Uterus (tissue), 4 donors: Measurements from ENCODE around the gene RPL15. TPM values are rescaled to one million over a fixed set of nuclear protein-coding genes. Genes with fewer than 3 reads are reported as not detected.
"Not testable (repeated sequence)": the region's sequence is repeated elsewhere in the genome, so short reads cannot be mapped to it uniquely, and the experiment has no call there.

ENCODE experiments used
- DNase-seq, 2 donors: peaks; one replicate each; pipeline ENCODE4 v3.0.0-alpha.2; 2019 to 2020
- H3K27ac ChIP-seq, 2 donors: fragments of 200-600 bp; sonication (generic); 1 replicate in 1 of 2; 2 replicates in 1 of 2; pipeline ENCODE4 v1.5.1; 2016 to 2018
- H3K27me3 ChIP-seq, 2 donors: fragments of 200-600 bp; sonication (generic); one replicate each; pipeline ENCODE4 v1.5.1; 2018 to 2019; ENCODE audit warnings: control low read depth in 1 of 2
- H3K36me3 ChIP-seq, 2 donors: fragments of 200-600 bp; sonication (generic); one replicate each; pipeline ENCODE4 v1.5.1; 2019; ENCODE audit warnings: control low read depth in 1 of 2
- H3K4me1 ChIP-seq, 2 donors: fragments of 200-600 bp; sonication (generic); one replicate each; pipeline ENCODE4 v1.5.1; 2018 to 2019; ENCODE audit warnings: control low read depth in 1 of 2
- H3K4me3 ChIP-seq, 2 donors: fragments of 200-600 bp; sonication (generic); 1 replicate in 1 of 2; 2 replicates in 1 of 2; pipeline ENCODE4 v1.5.1; 2018 to 2019; ENCODE audit warnings: mild to moderate bottlenecking in 1 of 2
- H3K9me3 ChIP-seq, 2 donors: fragments of 200-600 bp; sonication (generic); one replicate each; pipeline ENCODE4 v1.5.1; 2019; ENCODE audit warnings: control low read depth in 1 of 2
- CTCF ChIP-seq, 4 experiments: fragments of 200-600 bp in 2 of 4; fragments of 450-650 bp in 2 of 4; sonication (generic) in 2 of 4; IDR thresholded peaks; one replicate each; pipeline ENCODE4 v1.5.1; 2016 to 2019; ENCODE audit warnings: antibody characterized with exemption in 4 of 4, mild to moderate bottlenecking in 2 of 4, moderate library complexity in 1 of 4
- POLR2A ChIP-seq, 2 donors: fragments of 450-650 bp; IDR thresholded peaks; one replicate each; pipeline ENCODE4 v1.6.1; 2016; ENCODE audit warnings: antibody characterized with exemption in 2 of 2, mild to moderate bottlenecking in 1 of 2, moderate library complexity in 1 of 2
- intact Hi-C: fragments of 100-400 bp; cut with DNase I; formaldehyde crosslinking; loops from one replicate; pipeline ENCODE4 v1.15.1; 2023; ENCODE audit warnings: low total_unique reads
- total RNA-seq, 4 donors: library from RNA; depleted of rRNA in 3 of 4; stranded (reverse); fragments of >200 nt in 3 of 4; gene quantifications; one replicate each; pipeline versions ENCODE4 v1.1.0 to v1.2.4, GENCODE V29; 2014 to 2023
- donor health status: DM: yes; HTN: yes; CAD: no.

The RPL15 gene
- total RNA-seq, 4 donors from 2014 or later, result 2,242 to 5,103 (median 3,613) TPM

DNA sequence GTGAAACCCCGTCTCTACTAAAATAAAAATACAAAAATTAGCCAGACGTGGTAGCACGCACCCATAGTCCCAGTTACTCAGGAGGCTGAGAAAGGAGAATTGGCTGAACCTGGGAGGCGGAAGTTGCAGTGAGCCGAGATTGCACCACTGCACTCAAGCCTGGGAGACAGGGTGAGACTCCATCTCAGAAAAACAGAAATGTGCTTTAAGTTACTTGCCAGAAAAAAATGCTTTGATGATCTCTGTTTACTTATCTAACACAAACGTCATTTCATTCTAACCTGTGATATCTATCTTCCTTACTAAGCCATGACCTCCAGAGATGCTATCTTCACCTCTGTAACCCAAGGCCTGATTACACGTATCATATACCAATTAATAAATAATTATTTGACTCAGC is 7.6 kb upstream of the RPL15 start:
- Histone ChIP-seq H3K9me3 (no peaks in the 10 kb centered on the region), H3K27me3 (no peaks in the 10 kb centered on the region), H3K4me3 (no peak overlapping the region), H3K4me1 (no peaks in the 10 kb centered on the region), H3K36me3 (no peaks in the 10 kb centered on the region), H3K27ac (no peak overlapping the region)
- TF ChIP-seq CTCF (IDR thresholded peaks at IDR 0.05), result no peak
- no peak for TF ChIP-seq POLR2A (IDR thresholded peaks at IDR 0.05)
- intact Hi-C loops, result no loop called here
- no peak for DNase-seq

GRCh38 chr3:23911397-23911796 is 5.5 kb upstream of the RPL15 start:
- Histone ChIP-seq H3K36me3 (no peaks in the 10 kb centered on the region), H3K4me1 (no peaks in the 10 kb centered on the region), H3K27ac (no peak overlapping the region), H3K27me3 (no peaks in the 10 kb centered on the region), H3K4me3 (no peak overlapping the region), H3K9me3 (no peaks in the 10 kb centered on the region)
- TF ChIP-seq CTCF (IDR thresholded peaks at IDR 0.05) (no peak), POLR2A (IDR thresholded peaks at IDR 0.05) (no peak)
- intact Hi-C loops, result no loop called here
- no peak for DNase-seq

DNA sequence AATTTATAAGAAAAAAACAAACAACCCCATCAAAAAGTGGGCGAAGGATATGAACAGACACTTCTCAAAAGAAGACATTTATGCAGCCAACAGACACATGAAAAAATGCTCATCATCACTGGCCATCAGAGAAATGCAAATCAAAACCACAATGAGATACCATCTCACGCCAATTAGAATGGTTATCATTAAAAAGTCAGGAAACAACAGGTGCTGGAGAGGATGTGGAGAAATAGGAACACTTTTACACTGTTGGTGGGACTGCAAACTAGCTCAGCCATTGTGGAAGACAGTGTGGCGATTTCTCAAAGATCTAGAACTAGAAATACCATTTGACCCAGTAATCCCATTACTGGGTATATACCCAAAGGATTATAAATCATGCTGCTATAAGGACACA is 4.6 kb upstream of the RPL15 start:
- H3K27me3 ChIP-seq, DNase-seq, H3K9me3 ChIP-seq, H3K4me3 ChIP-seq, H3K36me3 ChIP-seq, intact Hi-C loops, H3K27ac ChIP-seq, H3K4me1 ChIP-seq: not testable (repeated sequence)

- H3K4me3 ChIP-seq, result no peak overlapping the region
- DNase-seq, result no peak
- no peak overlapping the region for H3K27ac ChIP-seq
- TF ChIP-seq POLR2A (IDR thresholded peaks at IDR 0.05) (no peak), CTCF (IDR thresholded peaks at IDR 0.05) (no peak)
- intact Hi-C loops, result no loop called here
- H3K27me3 ChIP-seq, result no peaks in the 10 kb centered on the region
- H3K9me3 ChIP-seq, result no peaks in the 10 kb centered on the region
- no peaks in the 10 kb centered on the region for H3K4me1 ChIP-seq
- no peaks in the 10 kb centered on the region for H3K36me3 ChIP-seq
Observed at GRCh38 chr3:23913182-23913581, 3.8 kb upstream of the RPL15 start.

DNA sequence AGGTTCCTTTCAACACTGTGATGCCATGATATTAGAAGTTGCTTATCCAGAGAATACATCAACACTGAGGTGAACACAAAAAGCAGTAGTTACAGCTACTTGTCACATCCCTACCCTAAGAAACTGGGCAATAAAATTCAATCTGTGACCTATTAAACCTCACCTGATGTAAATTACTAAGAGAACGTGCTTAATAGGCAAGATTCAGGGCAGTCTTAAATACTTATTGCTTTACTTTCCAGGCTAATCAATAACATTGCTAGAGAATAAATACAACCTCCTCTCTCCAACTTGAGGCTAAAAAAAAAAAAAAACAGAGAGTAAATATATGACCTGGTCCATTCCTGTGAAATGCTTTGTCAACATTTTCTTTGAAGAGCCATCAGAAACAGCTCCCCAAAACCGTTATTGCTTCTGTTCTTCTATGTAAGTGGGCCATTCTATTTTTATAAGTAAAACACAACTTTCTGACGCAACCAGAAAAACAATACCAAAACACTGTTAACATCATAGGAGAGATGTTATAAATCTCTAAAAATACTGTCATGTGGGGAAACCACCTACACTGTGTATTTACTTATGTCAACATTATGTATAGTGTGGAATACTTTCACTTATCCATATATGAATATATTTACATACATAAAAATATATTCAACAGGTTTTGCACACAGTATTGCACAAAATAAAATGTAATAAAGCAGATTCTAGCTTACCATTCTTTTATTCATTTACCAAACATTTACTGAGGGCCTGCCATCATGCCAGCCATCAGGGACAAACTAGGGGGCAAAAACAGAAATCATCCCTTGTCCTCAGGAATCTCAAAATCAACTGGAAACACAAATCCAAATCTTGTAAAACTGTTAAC is 2.8 kb upstream of the RPL15 start:
- no peaks in the 10 kb centered on the region for H3K36me3 ChIP-seq
- H3K9me3 ChIP-seq, result no peaks in the 10 kb centered on the region
- H3K27ac ChIP-seq, result no peak overlapping the region
- H3K4me3 ChIP-seq, result no peak overlapping the region
- TF ChIP-seq CTCF (IDR thresholded peaks at IDR 0.05) (no peak), POLR2A (IDR thresholded peaks at IDR 0.05) (no peak)
- intact Hi-C loops, result no loop called here
- DNase-seq, result no peak
- H3K27me3 ChIP-seq, result no peaks in the 10 kb centered on the region
- H3K4me1 ChIP-seq, result peaks cover 0 to 4% of the 10 kb centered on the region in 2 donors
